Hepatocyte (in vitro differentiated cells): ENCODE data around the gene EGFL8.

Experiments
- CTCF ChIP-seq: fragments of 200-600 bp; sonication (generic); IDR thresholded peaks from 2 replicates; pipeline ENCODE4 v1.5.1; 2016; ENCODE audit warnings: antibody characterized with exemption, mild to moderate bottlenecking; ENCODE audit not compliant: poor library complexity
- EZH2phosphoT487 ChIP-seq: fragments of 200-600 bp; sonication (generic); IDR thresholded peaks from one replicate; pipeline ENCODE4 v1.6.1; 2018; ENCODE audit warnings: antibody characterized with exemption, mild to moderate bottlenecking, low read depth, moderate library complexity; ENCODE audit not compliant: unreplicated experiment, severe bottlenecking

- TF ChIP-seq CTCF (no peak), EZH2phosphoT487 (no peak)
Observed at GRCh38 chr6:32167154-32167760, 2.9 kb downstream of the EGFL8 start.
